Measurements from ENCODE around the gene CMYA5. TPM values are rescaled to one million over a fixed set of nuclear protein-coding genes. Genes with fewer than 3 reads are reported as not detected.

CMYA5 gene
- total and polyA plus RNA-seq, 9 donors = 13.7 to 65.6 (median 41.5) TPM

- H3K27me3 ChIP-seq = no peaks in the 10 kb centered on the region
- peak overlapping the region in 1 of 2 donors; percentile 38 for H3K27ac ChIP-seq
- H3K9me3 ChIP-seq = no peaks in the 10 kb centered on the region
- whole genome bisulfite sequencing, 3 donors = 20 to 48% (median 35%) methylated on average over 6 of the region's 6 CpGs
- H3K4me1 ChIP-seq (ENCODE audit: insufficient read depth) = peaks cover 7% of the 10 kb centered on the region
- H3K36me3 ChIP-seq = no peaks in the 10 kb centered on the region
- intact Hi-C loops (cut with DNase I) = loop anchor here in 1 of 4 donors (2.0 kb wide), 1 partner anchor 65 kb away; no protein-coding TSS in a partner anchor
- no peak for TF ChIP-seq EP300 (IDR thresholded peaks at IDR 0.05)
- TF ChIP-seq POLR2A (IDR thresholded peaks at IDR 0.05) = no peak
- DNase-seq = peak; percentile 59 to 76 (median 69)
- no peak overlapping the region for H3K4me3 ChIP-seq
Observed at GRCh38 chr5:79837761-79838551, 148.3 kb downstream of the CMYA5 start.

DNA sequence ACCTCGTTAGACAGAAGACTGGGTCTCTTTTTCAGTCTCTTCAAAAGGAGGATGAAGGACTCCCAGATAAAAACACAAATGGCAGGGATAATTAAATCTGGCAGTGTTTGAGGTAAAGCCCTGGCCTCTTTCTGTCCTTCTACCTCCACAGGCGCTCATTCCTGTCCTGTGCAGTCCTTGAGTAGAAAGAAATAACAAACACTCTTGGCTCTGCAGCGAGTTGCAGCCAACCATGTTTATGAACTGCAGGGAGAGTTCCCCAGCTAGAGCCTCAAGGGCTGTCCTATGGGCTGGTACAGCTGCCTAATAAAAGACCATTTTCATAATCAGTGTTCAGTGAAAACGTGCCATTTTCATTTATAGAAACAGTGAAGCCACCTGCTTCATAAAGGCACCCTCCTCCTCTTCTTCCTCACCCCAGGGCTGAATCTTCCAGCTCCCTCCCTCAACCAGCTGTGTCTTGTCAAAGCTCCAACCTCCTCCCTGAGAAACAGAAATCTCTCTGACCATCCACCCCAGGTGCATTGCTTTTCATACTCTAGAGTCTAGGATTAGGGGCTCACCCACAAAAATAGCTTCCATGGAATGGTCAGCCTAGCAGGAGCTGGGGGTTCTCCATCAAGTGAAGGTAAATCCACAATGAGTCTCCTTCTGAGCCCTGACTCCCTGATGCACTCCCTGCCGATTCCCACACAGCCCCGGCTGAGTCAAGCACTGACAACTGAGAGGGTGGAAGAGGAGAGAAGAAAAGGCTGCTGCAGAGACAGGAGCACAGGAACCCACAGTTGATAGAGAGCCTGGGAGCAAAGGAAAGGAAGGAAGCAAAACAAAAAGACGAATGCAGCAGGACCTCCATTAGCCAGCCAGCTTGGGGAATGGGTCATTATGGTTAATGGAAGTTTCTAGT, 150.7 kb downstream of the CMYA5 start:
- 17 to 25% (median 22%) methylated on average over 7 of the region's 7 CpGs for WGBS, 3 donors
- peak overlapping the region in 1 of 2 donors; percentile 22 for H3K27ac ChIP-seq
- peak in 1 of 5 donors; percentile 28 for DNase-seq

DNA sequence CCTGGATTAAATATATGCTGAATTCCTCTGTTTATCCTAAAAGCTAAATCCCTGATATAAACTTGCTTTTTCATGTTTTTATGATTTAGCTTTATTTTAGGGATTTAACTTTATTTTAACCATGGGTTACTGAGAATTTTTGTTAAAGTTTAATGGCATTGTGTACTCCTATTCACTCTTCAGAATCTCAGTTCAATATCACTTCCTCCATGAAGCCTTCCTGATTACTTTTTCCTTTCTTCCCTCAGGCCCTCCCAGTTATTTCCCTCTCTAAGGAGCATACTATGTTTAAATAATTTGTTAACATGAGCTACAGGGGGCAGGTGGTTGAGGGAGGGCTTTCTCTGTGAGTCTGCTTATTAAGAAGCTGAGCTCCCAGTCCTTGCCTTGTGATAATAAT, 151.5 kb downstream of the CMYA5 start:
- Histone ChIP-seq H3K27ac (peak overlapping the region in 1 of 2 donors; percentile 22), H3K27me3 (no peaks in the 10 kb centered on the region), H3K4me1 (ENCODE audit: insufficient read depth) (no peaks in the 10 kb centered on the region), H3K4me3 (no peak overlapping the region), H3K9me3 (no peaks in the 10 kb centered on the region), H3K36me3 (no peaks in the 10 kb centered on the region)
- no peak for DNase-seq
- TF ChIP-seq CTCF (IDR thresholded peaks at IDR 0.05) = no peak
- no peak for TF ChIP-seq POLR2A (IDR thresholded peaks at IDR 0.05)
- TF ChIP-seq EP300 (IDR thresholded peaks at IDR 0.05) = no peak
- intact Hi-C loops (cut with DNase I) = no loop called here

More for the DNA sequence above, 150.7 kb downstream of the CMYA5 start:
- H3K9me3 ChIP-seq = no peaks in the 10 kb centered on the region
- H3K36me3 ChIP-seq = no peaks in the 10 kb centered on the region
- H3K4me1 ChIP-seq (ENCODE audit: insufficient read depth) = peaks cover 2% of the 10 kb centered on the region
- intact Hi-C loops (cut with DNase I) = no loop called here
- H3K27me3 ChIP-seq = no peaks in the 10 kb centered on the region
- H3K4me3 ChIP-seq = no peak overlapping the region
- TF ChIP-seq POLR2A (IDR thresholded peaks at IDR 0.05) (no peak), CTCF (IDR thresholded peaks at IDR 0.05) (no peak), EP300 (IDR thresholded peaks at IDR 0.05) (no peak)

DNA sequence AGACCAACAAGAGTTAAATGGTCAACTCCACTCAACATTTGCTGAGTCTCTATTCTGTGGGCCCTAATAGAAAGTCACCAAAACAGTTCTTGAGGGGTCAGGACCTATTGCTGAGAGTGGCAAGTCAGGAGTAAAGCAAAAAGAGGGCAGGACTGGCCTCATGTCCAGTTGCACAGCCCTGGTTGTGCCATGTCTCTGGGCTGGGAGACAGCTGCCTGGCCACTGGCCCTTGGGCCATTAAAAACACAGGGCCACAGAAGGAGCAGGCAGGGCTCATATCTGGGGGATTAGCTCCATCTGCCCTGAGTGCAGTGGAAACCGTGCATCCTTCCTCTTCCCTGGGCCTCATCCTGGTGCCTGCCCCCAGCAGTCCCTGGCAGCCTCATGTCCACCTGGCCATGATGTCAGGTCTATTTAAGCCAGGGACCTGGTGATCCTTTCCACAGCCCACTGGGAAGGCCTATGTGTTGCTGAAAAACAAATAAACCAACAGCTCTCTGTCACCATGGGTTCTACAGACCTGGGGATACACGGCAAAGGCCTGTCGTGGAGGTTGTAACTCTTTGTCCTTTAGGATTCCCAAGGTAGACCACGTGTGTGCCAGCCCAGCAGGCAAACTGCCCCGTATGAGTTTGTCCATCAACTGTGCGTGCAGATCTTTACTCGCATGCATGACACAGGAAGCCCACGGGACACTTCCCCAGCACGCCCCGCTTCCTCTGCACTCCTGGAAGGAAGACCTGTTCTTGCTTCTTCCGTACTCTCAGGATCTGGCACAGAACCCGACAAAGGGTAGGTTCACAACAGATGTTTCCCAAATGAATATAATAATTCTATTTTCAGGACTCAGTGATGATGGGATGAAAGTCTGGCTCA, 152.6 kb downstream of the CMYA5 start:
- H3K27ac ChIP-seq = no peak overlapping the region
- intact Hi-C loops (cut with DNase I) = no loop called here

More for the DNA sequence above, 152.6 kb downstream of the CMYA5 start:
- 91 to 92% (median 91%) methylated on average over 12 of the region's 12 CpGs for WGBS, 3 donors
- H3K4me1 ChIP-seq (ENCODE audit: insufficient read depth) = no peaks in the 10 kb centered on the region
- H3K4me3 ChIP-seq = no peak overlapping the region
- no peak for TF ChIP-seq EP300 (IDR thresholded peaks at IDR 0.05)
- no peak for TF ChIP-seq CTCF (IDR thresholded peaks at IDR 0.05)
- no peak for TF ChIP-seq POLR2A (IDR thresholded peaks at IDR 0.05)
- DNase-seq = no peak
- no peaks in the 10 kb centered on the region for H3K9me3 ChIP-seq
- no peaks in the 10 kb centered on the region for H3K27me3 ChIP-seq
- no peaks in the 10 kb centered on the region for H3K36me3 ChIP-seq

Data from ovary (tissue), 9 donors.